Keratinocyte (primary cell): ENCODE data around the gene ITGA6.

Source experiments
- EZH2 ChIP-seq: IDR thresholded peaks from one replicate; pipeline ENCODE4 v1.6.1; 2012; ENCODE audit warnings: inconsistent platforms, mild to moderate bottlenecking, low read length, moderate library complexity
- TF ChIP-seq, protein P1 (sequence below), 3 experiments: IDR thresholded peaks in 1 of 3; conservative IDR thresholded peaks in 1 of 3; optimal IDR thresholded peaks in 1 of 3; 2 replicates in 2 of 3; 3 replicates in 1 of 3; pipeline versions ENCODE3 to v1.5.1; 2011; ENCODE audit warnings: low read length in 3 of 3, mild to moderate bottlenecking in 3 of 3, moderate library complexity in 2 of 3, control low read depth in 1 of 3, inconsistent platforms in 1 of 3; ENCODE audit not compliant: insufficient read depth in 2 of 3; ENCODE audit errors: extremely low read depth in 1 of 3

DNA sequence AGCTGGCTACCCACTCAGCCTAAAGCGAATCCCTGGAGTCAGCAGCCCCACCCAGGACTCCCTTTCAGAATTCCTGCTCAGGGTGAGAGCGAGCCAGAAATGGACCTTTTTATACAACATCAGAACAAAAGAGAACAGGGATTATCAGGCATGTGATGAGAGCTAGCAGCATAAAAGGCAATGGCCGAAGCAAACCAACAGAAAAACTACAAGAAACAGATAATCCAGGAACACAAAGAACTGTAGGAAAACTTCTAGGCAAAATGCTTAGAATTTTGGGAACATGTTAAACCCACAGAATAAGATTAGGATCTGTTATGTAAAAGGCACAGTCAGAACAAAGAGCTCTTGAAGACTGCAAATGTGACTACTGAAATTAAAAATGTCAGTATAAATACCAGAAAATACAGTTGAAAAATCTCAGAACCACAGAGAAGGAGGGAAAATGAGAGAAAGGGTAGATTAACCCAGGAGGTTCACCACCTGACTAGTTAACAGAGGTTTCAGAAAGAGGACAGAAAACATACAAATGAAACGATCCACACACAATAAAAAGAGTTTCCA lies 31.3 kb downstream of the ITGA6 start:
- TF ChIP-seq, protein P1, sequence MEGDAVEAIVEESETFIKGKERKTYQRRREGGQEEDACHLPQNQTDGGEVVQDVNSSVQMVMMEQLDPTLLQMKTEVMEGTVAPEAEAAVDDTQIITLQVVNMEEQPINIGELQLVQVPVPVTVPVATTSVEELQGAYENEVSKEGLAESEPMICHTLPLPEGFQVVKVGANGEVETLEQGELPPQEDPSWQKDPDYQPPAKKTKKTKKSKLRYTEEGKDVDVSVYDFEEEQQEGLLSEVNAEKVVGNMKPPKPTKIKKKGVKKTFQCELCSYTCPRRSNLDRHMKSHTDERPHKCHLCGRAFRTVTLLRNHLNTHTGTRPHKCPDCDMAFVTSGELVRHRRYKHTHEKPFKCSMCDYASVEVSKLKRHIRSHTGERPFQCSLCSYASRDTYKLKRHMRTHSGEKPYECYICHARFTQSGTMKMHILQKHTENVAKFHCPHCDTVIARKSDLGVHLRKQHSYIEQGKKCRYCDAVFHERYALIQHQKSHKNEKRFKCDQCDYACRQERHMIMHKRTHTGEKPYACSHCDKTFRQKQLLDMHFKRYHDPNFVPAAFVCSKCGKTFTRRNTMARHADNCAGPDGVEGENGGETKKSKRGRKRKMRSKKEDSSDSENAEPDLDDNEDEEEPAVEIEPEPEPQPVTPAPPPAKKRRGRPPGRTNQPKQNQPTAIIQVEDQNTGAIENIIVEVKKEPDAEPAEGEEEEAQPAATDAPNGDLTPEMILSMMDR (optimal IDR thresholded peaks at IDR 0.05 in 1 of 3, IDR thresholded peaks at IDR 0.05 in 1 of 3, conservative IDR thresholded peaks at IDR 0.05 in 1 of 3; ENCODE audit: extremely low read depth in 1 of 3, insufficient read depth in 2 of 3, low read length in 3 of 3), result no peak
- TF ChIP-seq EZH2, result no peak
